Mesothelial cell of epicardium (in vitro differentiated cells): ENCODE data around the gene TRPV3. TPM values are rescaled to one million over a fixed set of nuclear protein-coding genes. Genes with fewer than 3 reads are reported as not detected.

Source experiments
- DNase-seq, 2 experiments: peaks; one replicate each; pipeline ENCODE4 v3.0.0; 2021; ENCODE audit warnings: low spot score in 2 of 2; ENCODE audit not compliant: unreplicated experiment in 2 of 2
- H3K27ac Mint-ChIP-seq: 2 replicates; pipeline ENCODE4 v1.8.0; 2021; ENCODE audit warnings: mixed read lengths
- H3K27me3 Mint-ChIP-seq: 2 replicates; pipeline ENCODE4 v1.8.0; 2021; ENCODE audit warnings: low read depth, mixed read lengths
- H3K36me3 Mint-ChIP-seq: 2 replicates; pipeline ENCODE4 v1.8.0; 2021; ENCODE audit warnings: mixed read lengths
- H3K4me1 Mint-ChIP-seq: 2 replicates; pipeline ENCODE4 v1.8.0; 2021; ENCODE audit warnings: mixed read lengths
- H3K4me3 Mint-ChIP-seq: 2 replicates; pipeline ENCODE4 v1.8.0; 2021; ENCODE audit warnings: mild to moderate bottlenecking, moderate library complexity, mixed read lengths
- H3K9me3 Mint-ChIP-seq: 2 replicates; pipeline ENCODE4 v1.8.0; 2021; ENCODE audit warnings: mixed read lengths
- CTCF ChIP-seq: fragments of 200-600 bp; sonication (generic); IDR thresholded peaks from one replicate; pipeline ENCODE4 v1.5.0; 2021; ENCODE audit warnings: antibody characterized with exemption; ENCODE audit not compliant: unreplicated experiment
- total RNA-seq: library from RNA; stranded (reverse); gene quantifications from 3 replicates; pipeline ENCODE4 v1.2.1, GENCODE V29; 2021

The TRPV3 gene
- total RNA-seq, 1 donor from 2014 or later, result 3.6 TPM

DNA sequence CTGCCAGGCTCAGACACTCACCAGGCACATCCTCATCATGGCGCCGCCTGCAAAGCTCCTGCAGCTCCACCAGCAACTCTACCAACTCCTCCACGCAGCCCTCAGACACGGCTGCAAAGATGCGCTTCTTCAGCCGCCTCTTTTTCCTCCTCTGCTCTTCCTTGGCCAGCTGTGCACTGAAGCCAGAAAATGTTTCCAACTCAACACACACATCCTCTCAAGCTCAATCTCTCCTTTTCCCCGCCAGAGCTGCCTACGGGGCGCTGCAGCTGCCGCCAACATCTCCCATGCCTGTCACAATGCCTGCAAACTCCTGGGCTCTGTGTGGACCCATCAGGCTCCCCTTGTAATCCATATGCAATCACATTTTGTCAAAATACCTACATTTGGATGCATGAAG lies 14.2 kb downstream of the TRPV3 start:
- H3K4me1 Mint-ChIP-seq, result no peaks in the 10 kb centered on the region
- no peaks in the 10 kb centered on the region for H3K9me3 Mint-ChIP-seq
- H3K27ac Mint-ChIP-seq, result no peak overlapping the region
- H3K36me3 Mint-ChIP-seq, result no peaks in the 10 kb centered on the region
- no peak for TF ChIP-seq CTCF
- H3K4me3 Mint-ChIP-seq, result no peak overlapping the region
- H3K27me3 Mint-ChIP-seq, result peaks cover 7% of the 10 kb centered on the region
- no peak for DNase-seq

GRCh38 chr17:3542410-3543088 lies 15.1 kb downstream of the TRPV3 start:
- Mint-ChIP-seq H3K27ac (no peak overlapping the region), H3K4me3 (no peak overlapping the region)
- no peak for DNase-seq

DNA sequence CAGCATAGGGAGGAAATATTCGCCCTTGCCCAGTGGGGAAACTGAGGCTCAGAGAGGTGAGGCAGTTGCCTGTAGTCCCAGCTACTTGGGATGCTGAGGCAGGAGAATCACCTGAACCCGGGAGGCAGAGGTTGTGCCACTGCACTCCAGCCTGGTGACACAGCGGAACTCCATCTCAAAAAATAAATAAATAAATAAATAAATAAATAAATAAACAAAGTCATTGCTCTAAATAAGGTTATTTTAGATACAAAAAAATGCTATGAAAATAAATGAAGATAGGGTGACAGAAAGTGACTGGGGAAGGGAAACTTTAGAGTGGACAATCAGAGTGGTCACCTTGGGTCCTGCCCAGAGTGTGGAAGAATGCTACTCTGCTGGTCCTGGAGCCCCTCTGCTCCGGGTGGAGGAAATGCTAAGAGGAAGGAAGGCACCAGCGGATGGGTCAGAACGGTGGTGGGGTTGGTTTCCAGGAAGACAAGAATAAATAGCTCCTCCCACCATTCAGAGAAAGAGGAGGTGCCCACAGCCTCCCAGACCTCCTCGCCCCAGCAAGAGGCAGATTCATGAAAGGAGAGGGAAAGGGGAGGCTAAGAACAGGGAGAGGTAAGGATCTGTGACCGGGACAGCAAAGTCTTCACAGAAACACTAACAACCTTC lies 17.6 kb downstream of the TRPV3 start:
- no peak for TF ChIP-seq CTCF
- no peak for DNase-seq
- peaks cover 7% of the 10 kb centered on the region for H3K27me3 Mint-ChIP-seq
- H3K9me3 Mint-ChIP-seq, result no peaks in the 10 kb centered on the region
- H3K36me3 Mint-ChIP-seq, result no peaks in the 10 kb centered on the region
- H3K4me3 Mint-ChIP-seq, result no peak overlapping the region
- H3K4me1 Mint-ChIP-seq, result peaks cover 10% of the 10 kb centered on the region
- H3K27ac Mint-ChIP-seq, result no peak overlapping the region

More at GRCh38 chr17:3542410-3543088, 15.1 kb downstream of the TRPV3 start:
- no peaks in the 10 kb centered on the region for H3K36me3 Mint-ChIP-seq
- no peak for TF ChIP-seq CTCF
- H3K27me3 Mint-ChIP-seq, result peaks cover 7% of the 10 kb centered on the region
- no peaks in the 10 kb centered on the region for H3K4me1 Mint-ChIP-seq
- H3K9me3 Mint-ChIP-seq, result no peaks in the 10 kb centered on the region

DNA sequence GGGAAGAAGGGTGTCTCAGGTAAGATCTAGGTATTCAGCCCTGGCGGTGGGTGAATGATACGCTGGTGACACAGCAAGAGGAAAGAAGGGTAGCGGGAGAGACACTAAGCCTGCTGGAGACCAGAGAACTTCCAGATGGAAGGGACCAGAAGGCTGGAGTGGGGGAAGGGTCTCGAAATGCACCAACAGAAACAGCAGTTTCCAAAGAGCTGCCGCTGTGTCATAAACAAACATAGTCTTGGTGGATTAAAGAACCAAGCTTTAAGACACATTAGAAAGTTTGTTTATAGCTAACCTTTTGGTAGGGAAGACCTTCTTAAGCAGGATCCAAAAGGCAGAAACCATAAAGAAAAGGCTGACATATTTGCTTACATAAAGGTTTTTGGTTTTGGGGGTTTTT lies 20.9 kb downstream of the TRPV3 start:
- TF ChIP-seq CTCF, result no peak

DNA sequence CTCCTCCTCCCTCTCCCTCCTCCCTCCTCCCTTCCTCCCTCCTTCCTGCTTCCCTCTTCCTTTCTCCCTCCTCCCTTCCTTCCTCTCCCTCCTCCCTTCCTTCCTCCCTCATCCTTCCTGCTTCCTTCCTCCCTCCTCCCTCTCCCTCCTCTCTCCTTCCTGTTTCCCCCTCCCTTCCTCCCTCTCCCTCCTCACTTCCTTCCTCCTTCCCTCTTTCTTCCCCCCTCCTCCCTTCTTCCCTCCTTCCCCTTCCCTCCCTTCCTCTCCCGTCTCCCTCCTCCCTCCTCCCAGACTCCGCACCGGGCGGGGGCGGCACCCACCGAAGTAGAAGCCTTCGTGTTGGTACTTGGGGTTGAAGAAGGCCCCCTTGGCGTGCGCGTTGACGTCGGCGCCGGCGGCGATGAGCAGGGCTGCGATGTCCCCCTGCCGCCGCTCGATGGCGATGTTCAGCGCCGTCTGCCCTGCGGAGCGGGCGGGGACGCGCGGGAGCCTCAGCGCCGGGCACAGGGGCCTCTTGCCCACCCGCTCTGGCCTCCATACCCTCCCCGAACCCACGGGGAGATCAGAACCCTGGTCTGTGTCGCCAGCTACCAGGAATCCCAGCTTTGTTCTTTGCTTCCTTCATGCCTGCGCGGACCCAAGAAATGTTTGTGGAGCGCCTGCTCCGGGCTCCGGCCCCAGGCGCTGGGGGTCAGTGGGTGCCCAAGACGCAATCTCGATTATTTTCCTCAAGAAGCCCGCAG lies 22.2 kb downstream of the TRPV3 start:
- peak; percentile 55 for TF ChIP-seq CTCF

More for the DNA sequence above, 20.9 kb downstream of the TRPV3 start:
- Mint-ChIP-seq H3K27ac (no peak overlapping the region), H3K4me1 (peaks cover 10% of the 10 kb centered on the region), H3K27me3 (no peaks in the 10 kb centered on the region), H3K36me3 (no peaks in the 10 kb centered on the region), H3K9me3 (no peaks in the 10 kb centered on the region), H3K4me3 (peak overlapping the region; percentile 77)
- DNase-seq, result no peak

More for the DNA sequence above, 22.2 kb downstream of the TRPV3 start:
- Mint-ChIP-seq H3K27me3 (no peaks in the 10 kb centered on the region), H3K4me3 (peak overlapping the region; percentile 77), H3K4me1 (peaks cover 11% of the 10 kb centered on the region), H3K9me3 (no peaks in the 10 kb centered on the region), H3K27ac (peak overlapping the region; percentile 39), H3K36me3 (no peaks in the 10 kb centered on the region)
- peak; percentile 59 to 81 for DNase-seq
